SH-SY5Y (cell line): Measurements from ENCODE around the gene FBXO17.

ENCODE experiments used
- GATA2 ChIP-seq: IDR thresholded peaks from 2 replicates; pipeline ENCODE4 v1.6.1; 2011; ENCODE audit warnings: mild to moderate bottlenecking, low read depth, low read length
- GATA3 ChIP-seq: IDR thresholded peaks from 2 replicates; pipeline ENCODE4 v1.6.1; 2011; ENCODE audit warnings: low read depth, mild to moderate bottlenecking, low read length, moderate library complexity

DNA sequence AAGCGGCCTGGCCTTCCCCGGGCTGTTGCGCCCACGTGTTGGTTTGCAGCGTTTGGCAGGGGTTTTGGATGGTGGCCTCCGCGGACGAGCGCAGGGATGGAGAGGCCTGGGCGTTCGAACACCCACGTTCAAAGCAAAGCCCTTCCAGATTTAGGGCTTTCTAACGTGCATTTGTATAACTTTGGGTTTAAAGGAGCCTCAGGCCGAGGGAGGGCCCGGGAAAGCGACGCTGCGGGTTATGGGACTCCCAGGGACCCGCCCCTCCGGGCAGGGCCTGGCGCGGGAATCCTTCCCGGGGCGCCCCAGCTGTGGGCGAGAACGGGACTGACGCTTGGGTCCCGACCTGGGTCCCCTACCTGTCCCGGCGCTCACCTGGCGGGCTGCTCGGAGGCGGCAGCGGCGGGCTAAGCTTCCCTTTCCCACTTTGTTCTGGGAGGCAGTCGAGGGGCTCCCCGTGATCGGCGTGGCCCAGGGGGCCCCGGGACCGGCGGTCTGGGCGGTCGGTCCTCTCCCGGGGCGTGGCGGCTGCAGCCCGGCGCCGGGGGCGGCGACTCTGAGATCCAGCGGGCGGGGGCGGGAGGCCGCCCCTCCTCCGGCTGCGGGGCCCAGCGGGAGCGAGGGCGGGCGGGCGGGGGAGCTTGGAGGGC is at the start of gene FBXO17:
- TF ChIP-seq GATA3 (no peak), GATA2 (no peak)
